Measurements from ENCODE around the gene SRGAP3. TPM values are rescaled to one million over a fixed set of nuclear protein-coding genes. Genes with fewer than 3 reads are reported as not detected.

The SRGAP3 gene
- total RNA-seq, 1 donor from 2014 or later, result 3.9 TPM

GRCh38 chr3:9036404-9037131 lies 212.9 kb downstream of the SRGAP3 start:
- DNase-seq (ENCODE audit: low read depth) (no peak), FAIRE-seq (no peak)
- H4K20me1 ChIP-seq (ENCODE audit: insufficient read depth, low read length), result no peaks in the 10 kb centered on the region
- peaks cover 16% of the 10 kb centered on the region for H3K27me3 Mint-ChIP-seq (ENCODE audit: low read depth, unreplicated experiment)
- H3K36me3 Mint-ChIP-seq (ENCODE audit: low read depth, unreplicated experiment), result no peaks in the 10 kb centered on the region
- no peaks in the 10 kb centered on the region for H3K9me3 ChIP-seq (ENCODE audit: insufficient read depth, low read depth, low read length)
- H3K4me3 Mint-ChIP-seq (ENCODE audit: unreplicated experiment), result no peak overlapping the region
- H3K4me3 ChIP-seq (ENCODE audit: insufficient read depth, low read depth, low read length), result no peak overlapping the region
- TF ChIP-seq EZH2 (IDR thresholded peaks at IDR 0.05; ENCODE audit: insufficient read depth, low read length), result no peak
- TF ChIP-seq, protein P1, sequence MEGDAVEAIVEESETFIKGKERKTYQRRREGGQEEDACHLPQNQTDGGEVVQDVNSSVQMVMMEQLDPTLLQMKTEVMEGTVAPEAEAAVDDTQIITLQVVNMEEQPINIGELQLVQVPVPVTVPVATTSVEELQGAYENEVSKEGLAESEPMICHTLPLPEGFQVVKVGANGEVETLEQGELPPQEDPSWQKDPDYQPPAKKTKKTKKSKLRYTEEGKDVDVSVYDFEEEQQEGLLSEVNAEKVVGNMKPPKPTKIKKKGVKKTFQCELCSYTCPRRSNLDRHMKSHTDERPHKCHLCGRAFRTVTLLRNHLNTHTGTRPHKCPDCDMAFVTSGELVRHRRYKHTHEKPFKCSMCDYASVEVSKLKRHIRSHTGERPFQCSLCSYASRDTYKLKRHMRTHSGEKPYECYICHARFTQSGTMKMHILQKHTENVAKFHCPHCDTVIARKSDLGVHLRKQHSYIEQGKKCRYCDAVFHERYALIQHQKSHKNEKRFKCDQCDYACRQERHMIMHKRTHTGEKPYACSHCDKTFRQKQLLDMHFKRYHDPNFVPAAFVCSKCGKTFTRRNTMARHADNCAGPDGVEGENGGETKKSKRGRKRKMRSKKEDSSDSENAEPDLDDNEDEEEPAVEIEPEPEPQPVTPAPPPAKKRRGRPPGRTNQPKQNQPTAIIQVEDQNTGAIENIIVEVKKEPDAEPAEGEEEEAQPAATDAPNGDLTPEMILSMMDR (IDR thresholded peaks at IDR 0.05; ENCODE audit: insufficient read depth, low read depth, low read length), result no peak
- no peaks in the 10 kb centered on the region for H3K36me3 ChIP-seq (ENCODE audit: insufficient read depth, low read length)
- no peak overlapping the region for H3K9ac ChIP-seq (ENCODE audit: low read length)
- peaks cover 11% of the 10 kb centered on the region for H3K27me3 ChIP-seq (ENCODE audit: insufficient read depth, low read length)
- no peak overlapping the region for H3K27ac ChIP-seq (ENCODE audit: low read depth, low read length)
- no peak overlapping the region for H3K4me2 ChIP-seq (ENCODE audit: low read length)
- no peaks in the 10 kb centered on the region for H3K79me2 ChIP-seq (ENCODE audit: insufficient read depth, low read length)
- no peaks in the 10 kb centered on the region for H3K4me1 Mint-ChIP-seq (ENCODE audit: low read depth, unreplicated experiment)
- no peak overlapping the region for H3K27ac Mint-ChIP-seq (ENCODE audit: unreplicated experiment)
- no peaks in the 10 kb centered on the region for H3K4me1 ChIP-seq (ENCODE audit: insufficient read depth, low read length)
- no peak overlapping the region for H2AFZ ChIP-seq (ENCODE audit: low read depth, low read length)
- H3K9me3 Mint-ChIP-seq (ENCODE audit: unreplicated experiment), result peaks cover under 1% of the 10 kb centered on the region

- no peaks in the 10 kb centered on the region for H3K9me3 ChIP-seq (ENCODE audit: insufficient read depth, low read depth, low read length)
- no peak overlapping the region for H3K27ac Mint-ChIP-seq (ENCODE audit: unreplicated experiment)
- no peaks in the 10 kb centered on the region for H3K4me1 Mint-ChIP-seq (ENCODE audit: low read depth, unreplicated experiment)
- no peaks in the 10 kb centered on the region for H4K20me1 ChIP-seq (ENCODE audit: insufficient read depth, low read length)
- no peak overlapping the region for H3K4me3 ChIP-seq (ENCODE audit: insufficient read depth, low read depth, low read length)
- no peaks in the 10 kb centered on the region for H3K79me2 ChIP-seq (ENCODE audit: insufficient read depth, low read length)
- peaks cover 14% of the 10 kb centered on the region for H3K27me3 ChIP-seq (ENCODE audit: insufficient read depth, low read length)
- no peak overlapping the region for H3K4me2 ChIP-seq (ENCODE audit: low read length)
- FAIRE-seq, result no peak
- no peak for DNase-seq (ENCODE audit: low read depth)
- H3K27me3 Mint-ChIP-seq (ENCODE audit: low read depth, unreplicated experiment), result peaks cover 22% of the 10 kb centered on the region
- H3K36me3 Mint-ChIP-seq (ENCODE audit: low read depth, unreplicated experiment), result no peaks in the 10 kb centered on the region
- no peak overlapping the region for H3K27ac ChIP-seq (ENCODE audit: low read depth, low read length)
- no peak overlapping the region for H3K4me3 Mint-ChIP-seq (ENCODE audit: unreplicated experiment)
- no peak for TF ChIP-seq EZH2 (IDR thresholded peaks at IDR 0.05; ENCODE audit: insufficient read depth, low read length)
- TF ChIP-seq, protein P1 (IDR thresholded peaks at IDR 0.05; ENCODE audit: insufficient read depth, low read depth, low read length), result no peak
- H2AFZ ChIP-seq (ENCODE audit: low read depth, low read length), result no peak overlapping the region
- no peaks in the 10 kb centered on the region for H3K36me3 ChIP-seq (ENCODE audit: insufficient read depth, low read length)
- H3K4me1 ChIP-seq (ENCODE audit: insufficient read depth, low read length), result no peaks in the 10 kb centered on the region
- peaks cover 3% of the 10 kb centered on the region for H3K9me3 Mint-ChIP-seq (ENCODE audit: unreplicated experiment)
- H3K9ac ChIP-seq (ENCODE audit: low read length), result no peak overlapping the region
These were observed 213.5 kb downstream of the SRGAP3 start for GRCh38 chr3:9035961-9036360.

GRCh38 chr3:9035473-9035872 lies 214.0 kb downstream of the SRGAP3 start:
- Histone ChIP-seq H3K79me2 (ENCODE audit: insufficient read depth, low read length) (no peaks in the 10 kb centered on the region), H3K27me3 (ENCODE audit: insufficient read depth, low read length) (peaks cover 13% of the 10 kb centered on the region), H3K36me3 (ENCODE audit: insufficient read depth, low read length) (no peaks in the 10 kb centered on the region), H3K9me3 (ENCODE audit: insufficient read depth, low read depth, low read length) (no peaks in the 10 kb centered on the region), H3K4me1 (ENCODE audit: insufficient read depth, low read length) (no peaks in the 10 kb centered on the region), H2AFZ (ENCODE audit: low read depth, low read length) (no peak overlapping the region), H3K27ac (ENCODE audit: low read depth, low read length) (no peak overlapping the region), H3K9ac (ENCODE audit: low read length) (no peak overlapping the region), H3K4me3 (ENCODE audit: insufficient read depth, low read depth, low read length) (no peak overlapping the region), H4K20me1 (ENCODE audit: insufficient read depth, low read length) (no peaks in the 10 kb centered on the region), H3K4me2 (ENCODE audit: low read length) (no peak overlapping the region)
- H3K27ac Mint-ChIP-seq (ENCODE audit: unreplicated experiment), result no peak overlapping the region
- no peaks in the 10 kb centered on the region for H3K4me1 Mint-ChIP-seq (ENCODE audit: low read depth, unreplicated experiment)
- peaks cover 26% of the 10 kb centered on the region for H3K27me3 Mint-ChIP-seq (ENCODE audit: low read depth, unreplicated experiment)
- no peak for DNase-seq (ENCODE audit: low read depth)
- H3K9me3 Mint-ChIP-seq (ENCODE audit: unreplicated experiment), result peaks cover 3% of the 10 kb centered on the region
- TF ChIP-seq, protein P1 (IDR thresholded peaks at IDR 0.05; ENCODE audit: insufficient read depth, low read depth, low read length), result no peak
- TF ChIP-seq EZH2 (IDR thresholded peaks at IDR 0.05; ENCODE audit: insufficient read depth, low read length), result no peak
- H3K4me3 Mint-ChIP-seq (ENCODE audit: unreplicated experiment), result no peak overlapping the region
- H3K36me3 Mint-ChIP-seq (ENCODE audit: low read depth, unreplicated experiment), result no peaks in the 10 kb centered on the region
- FAIRE-seq, result no peak
